Immature natural killer cell (primary cell): ENCODE data around the gene SEMA4D. TPM values are rescaled to one million over a fixed set of nuclear protein-coding genes. Genes with fewer than 3 reads are reported as not detected.

Experiments used
- DNase-seq, 3 donors: peaks; one replicate each; pipeline ENCODE4 v3.0.0; 2022; ENCODE audit warnings: mixed read lengths in 1 of 3
- H3K27ac Mint-ChIP-seq, 6 donors: one replicate each; pipeline ENCODE4 v1.8.0; 2020; ENCODE audit warnings: mixed read lengths in 6 of 6, mild to moderate bottlenecking in 5 of 6, inconsistent platforms in 4 of 6, moderate library complexity in 3 of 6
- H3K27me3 Mint-ChIP-seq, 3 donors: one replicate each; pipeline ENCODE4 v1.8.0; 2020 to 2021; ENCODE audit warnings: low read depth in 3 of 3, mild to moderate bottlenecking in 3 of 3, mixed read lengths in 3 of 3, moderate library complexity in 3 of 3, inconsistent platforms in 1 of 3
- H3K36me3 Mint-ChIP-seq, 3 donors: one replicate each; pipeline ENCODE4 v1.8.0; 2020; ENCODE audit warnings: mixed read lengths in 3 of 3, inconsistent platforms in 2 of 3, mild to moderate bottlenecking in 2 of 3
- H3K4me1 Mint-ChIP-seq, 2 donors: one replicate each; pipeline ENCODE4 v1.8.0; 2020; ENCODE audit warnings: inconsistent platforms in 2 of 2, mild to moderate bottlenecking in 2 of 2, mixed read lengths in 2 of 2, moderate library complexity in 1 of 2
- H3K4me3 Mint-ChIP-seq, 5 donors: one replicate each; pipeline ENCODE4 v1.8.0; 2020; ENCODE audit warnings: mild to moderate bottlenecking in 5 of 5, mixed read lengths in 5 of 5, inconsistent platforms in 3 of 5, moderate library complexity in 3 of 5
- H3K9me3 Mint-ChIP-seq, 6 donors: one replicate each; pipeline ENCODE4 v1.8.0; 2020; ENCODE audit warnings: mild to moderate bottlenecking in 6 of 6, mixed read lengths in 6 of 6, inconsistent platforms in 4 of 6, moderate library complexity in 3 of 6
- polyA plus RNA-seq, 3 donors: library from polyadenylated mRNA; unstranded; fragments of 300-500 nt; fragmentation: Illumina TruSeq; gene quantifications; one replicate each; pipeline ENCODE4 v1.2.3, GENCODE V29; 2021

Gene SEMA4D
- polyA plus RNA-seq, 3 donors from 2014 or later = 45.8 to 80.6 (median 47.0) TPM

- peaks cover 82 to 86% of the 10 kb centered on the region in 2 donors for H3K4me1 Mint-ChIP-seq
- peaks cover 12 to 16% (median 13%) of the 10 kb centered on the region in 3 donors for H3K36me3 Mint-ChIP-seq
- DNase-seq = no peak
- peak overlapping the region; percentile 79 to 93 (median 90) for H3K27ac Mint-ChIP-seq
- peak overlapping the region; percentile 40 to 93 (median 76) for H3K4me3 Mint-ChIP-seq
- peaks cover 8 to 24% (median 9%) of the 10 kb centered on the region in 3 donors for H3K27me3 Mint-ChIP-seq
- H3K9me3 Mint-ChIP-seq = no peaks in the 10 kb centered on the region
These were observed 90.8 kb downstream of the SEMA4D start for GRCh38 chr9:89407070-89407469.

- Mint-ChIP-seq H3K4me1 (peaks cover 79 to 86% of the 10 kb centered on the region in 2 donors), H3K4me3 (peak overlapping the region; percentile 40 to 78 (median 73)), H3K27ac (peak overlapping the region; percentile 79 to 93 (median 90)), H3K27me3 (peaks cover 7 to 23% (median 9%) of the 10 kb centered on the region in 3 donors), H3K9me3 (no peaks in the 10 kb centered on the region), H3K36me3 (peaks cover 17 to 28% (median 23%) of the 10 kb centered on the region in 3 donors)
- peak; percentile 35 to 39 (median 36) for DNase-seq
These were observed 92.1 kb downstream of the SEMA4D start for GRCh38 chr9:89405826-89406225.

- H3K27ac Mint-ChIP-seq = peak overlapping the region in 4 of 6 donors; percentile 45 to 78 (median 66)
- H3K9me3 Mint-ChIP-seq = no peaks in the 10 kb centered on the region
- DNase-seq = no peak
- H3K27me3 Mint-ChIP-seq = peaks cover 5 to 22% (median 8%) of the 10 kb centered on the region in 3 donors
- peaks cover 75 to 86% of the 10 kb centered on the region in 2 donors for H3K4me1 Mint-ChIP-seq
- peaks cover 22 to 35% (median 27%) of the 10 kb centered on the region in 3 donors for H3K36me3 Mint-ChIP-seq
- peak overlapping the region in 1 of 5 donors; percentile 6 for H3K4me3 Mint-ChIP-seq
These were observed 93.8 kb downstream of the SEMA4D start for GRCh38 chr9:89404074-89404473.

GRCh38 chr9:89402695-89403427 lies 95.1 kb downstream of the SEMA4D start:
- H3K36me3 Mint-ChIP-seq = peaks cover 22 to 43% (median 34%) of the 10 kb centered on the region in 3 donors
- H3K4me3 Mint-ChIP-seq = peak overlapping the region in 1 of 5 donors; percentile 22
- no peaks in the 10 kb centered on the region for H3K9me3 Mint-ChIP-seq
- H3K27me3 Mint-ChIP-seq = peaks cover 0 to 20% (median 2%) of the 10 kb centered on the region in 3 donors
- peak overlapping the region in 2 of 6 donors; percentile 48 to 55 for H3K27ac Mint-ChIP-seq
- peaks cover 63 to 75% of the 10 kb centered on the region in 2 donors for H3K4me1 Mint-ChIP-seq
- no peak for DNase-seq

GRCh38 chr9:89400403-89401116 lies 97.4 kb downstream of the SEMA4D start:
- DNase-seq = no peak
- Mint-ChIP-seq H3K36me3 (peaks cover 20 to 57% (median 28%) of the 10 kb centered on the region in 3 donors), H3K4me1 (peaks cover 45 to 57% of the 10 kb centered on the region in 2 donors)

GRCh38 chr9:89398621-89399020 lies 99.3 kb downstream of the SEMA4D start:
- Mint-ChIP-seq H3K36me3 (peaks cover 27 to 72% (median 35%) of the 10 kb centered on the region in 3 donors), H3K27ac (peak overlapping the region in 1 of 6 donors; percentile 21), H3K27me3 (peaks cover 2 to 6% (median 2%) of the 10 kb centered on the region in 3 donors), H3K4me3 (no peak overlapping the region), H3K9me3 (no peaks in the 10 kb centered on the region), H3K4me1 (peaks cover 32 to 44% of the 10 kb centered on the region in 2 donors)
- no peak for DNase-seq

More at GRCh38 chr9:89400403-89401116, 97.4 kb downstream of the SEMA4D start:
- Mint-ChIP-seq H3K9me3 (no peaks in the 10 kb centered on the region), H3K27ac (peak overlapping the region; percentile 50 to 91 (median 76)), H3K4me3 (peak overlapping the region in 4 of 5 donors; percentile 5 to 49 (median 11)), H3K27me3 (peaks cover 0 to 9% (median 5%) of the 10 kb centered on the region in 3 donors)

GRCh38 chr9:89397471-89397870 lies 100.4 kb downstream of the SEMA4D start:
- Mint-ChIP-seq H3K27ac (peak overlapping the region in 1 of 6 donors; percentile 34), H3K36me3 (peaks cover 27 to 81% (median 39%) of the 10 kb centered on the region in 3 donors), H3K4me3 (no peak overlapping the region), H3K9me3 (no peaks in the 10 kb centered on the region), H3K27me3 (peaks cover 0 to 6% (median 2%) of the 10 kb centered on the region in 3 donors), H3K4me1 (peaks cover 31 to 40% of the 10 kb centered on the region in 2 donors)
- DNase-seq = no peak

GRCh38 chr9:89395931-89396710 lies 101.8 kb downstream of the SEMA4D start:
- H3K27me3 Mint-ChIP-seq = peaks cover 1 to 6% (median 2%) of the 10 kb centered on the region in 3 donors
- H3K27ac Mint-ChIP-seq = peak overlapping the region in 1 of 6 donors; percentile 55
- H3K36me3 Mint-ChIP-seq = peaks cover 14 to 79% (median 35%) of the 10 kb centered on the region in 3 donors
- no peak for DNase-seq
- H3K9me3 Mint-ChIP-seq = no peaks in the 10 kb centered on the region
- peaks cover 23 to 28% of the 10 kb centered on the region in 2 donors for H3K4me1 Mint-ChIP-seq
- H3K4me3 Mint-ChIP-seq = no peak overlapping the region

- peaks cover 2 to 6% (median 3%) of the 10 kb centered on the region in 3 donors for H3K27me3 Mint-ChIP-seq
- no peak for DNase-seq
- no peak overlapping the region for H3K4me3 Mint-ChIP-seq
- H3K4me1 Mint-ChIP-seq = peaks cover 11 to 12% of the 10 kb centered on the region in 2 donors
- H3K9me3 Mint-ChIP-seq = no peaks in the 10 kb centered on the region
- peaks cover 25 to 84% (median 37%) of the 10 kb centered on the region in 3 donors for H3K36me3 Mint-ChIP-seq
- peak overlapping the region in 2 of 6 donors; percentile 10 to 64 for H3K27ac Mint-ChIP-seq
These were observed 103.5 kb downstream of the SEMA4D start for GRCh38 chr9:89394412-89394811.

- Mint-ChIP-seq H3K27ac (no peak overlapping the region), H3K4me1 (peaks cover 15 to 16% of the 10 kb centered on the region in 2 donors), H3K9me3 (no peaks in the 10 kb centered on the region), H3K27me3 (peaks cover 2 to 3% (median 3%) of the 10 kb centered on the region in 3 donors), H3K4me3 (no peak overlapping the region), H3K36me3 (peaks cover 21 to 69% (median 33%) of the 10 kb centered on the region in 3 donors)
- no peak for DNase-seq
These were observed 106.3 kb downstream of the SEMA4D start for GRCh38 chr9:89391585-89391984.

GRCh38 chr9:89390578-89391116 lies 107.3 kb downstream of the SEMA4D start:
- H3K36me3 Mint-ChIP-seq = peaks cover 21 to 68% (median 38%) of the 10 kb centered on the region in 3 donors

GRCh38 chr9:89390068-89390555 lies 107.8 kb downstream of the SEMA4D start:
- Mint-ChIP-seq H3K27me3 (peaks cover 2 to 3% (median 3%) of the 10 kb centered on the region in 3 donors), H3K9me3 (no peaks in the 10 kb centered on the region), H3K27ac (peak overlapping the region in 5 of 6 donors; percentile 23 to 74 (median 40)), H3K4me1 (peaks cover 10 to 17% of the 10 kb centered on the region in 2 donors), H3K4me3 (no peak overlapping the region), H3K36me3 (peaks cover 21 to 68% (median 38%) of the 10 kb centered on the region in 3 donors)
- DNase-seq = no peak

More at GRCh38 chr9:89390578-89391116, 107.3 kb downstream of the SEMA4D start:
- DNase-seq = no peak
- Mint-ChIP-seq H3K4me1 (peaks cover 12 to 17% of the 10 kb centered on the region in 2 donors), H3K27me3 (peaks cover 2 to 3% (median 3%) of the 10 kb centered on the region in 3 donors), H3K9me3 (no peaks in the 10 kb centered on the region), H3K27ac (peak overlapping the region in 5 of 6 donors; percentile 27 to 77 (median 49)), H3K4me3 (no peak overlapping the region)
